NCI-H1417 treated with DMSO at 0.1 percent for 48 hours (cell line): ENCODE results near the gene ZCCHC13.
A peak's percentile ranks its signal among the peaks of the same experiment; 100 is the strongest.
"Not testable (repeated sequence)": the region's sequence is repeated elsewhere in the genome, so short reads cannot be mapped to it uniquely, and the experiment has no call there.

Experiments used
- DNase-seq: peaks from one replicate; lab custom pipeline; 2025; lab: John Stamatoyannopoulos, UW

The ZCCHC13 gene

DNA sequence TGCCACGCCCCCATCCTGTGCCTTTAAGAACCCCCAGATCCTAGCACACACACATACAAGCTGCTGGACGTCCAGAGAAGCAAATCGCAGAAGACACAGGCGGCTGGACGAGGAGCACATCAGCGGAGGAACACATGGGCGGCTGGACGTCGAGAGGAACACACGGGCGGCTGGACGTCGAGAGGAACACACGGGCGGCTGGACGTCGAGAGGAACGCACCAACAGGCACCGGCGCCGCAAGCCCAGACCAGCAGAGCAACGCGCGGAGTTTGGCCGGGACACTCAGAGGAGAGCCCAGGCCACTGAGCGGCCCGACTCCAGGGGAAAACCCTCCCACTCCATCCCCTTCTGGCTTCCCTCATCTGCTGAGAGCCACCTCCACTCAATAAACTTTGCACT is 17.2 kb downstream of the ZCCHC13 start:
- no peak for DNase-seq

DNA sequence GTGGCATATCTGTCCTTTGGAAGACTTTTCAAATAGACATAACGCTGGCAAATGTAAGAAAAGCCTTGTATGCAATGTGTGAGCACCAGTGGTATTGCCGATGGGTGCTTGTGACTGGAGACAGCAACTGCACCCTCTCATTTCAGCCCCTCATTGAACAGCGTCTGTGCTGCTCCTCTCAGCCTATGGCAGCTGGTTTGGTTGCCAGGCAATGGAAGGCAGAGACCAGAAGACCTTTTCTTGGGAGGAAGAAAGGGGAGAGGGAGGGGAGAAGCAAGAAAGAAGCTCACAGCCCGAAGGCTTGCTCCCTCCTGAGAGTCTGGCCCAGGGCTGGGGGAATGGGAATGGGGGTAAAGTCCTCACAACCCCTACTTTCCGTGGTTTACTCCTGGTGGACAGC is 20.2 kb downstream of the ZCCHC13 start:
- DNase-seq: no peak

GRCh38 chrX:74325130-74326059 is 21.4 kb downstream of the ZCCHC13 start:
- peak; percentile 50 for DNase-seq

- no peak for DNase-seq
These were observed 34.9 kb downstream of the ZCCHC13 start for GRCh38 chrX:74338852-74339251.

GRCh38 chrX:74340051-74340450 is 36.1 kb downstream of the ZCCHC13 start:
- DNase-seq: no peak

- DNase-seq: not testable (repeated sequence)
These were observed 38.2 kb downstream of the ZCCHC13 start for GRCh38 chrX:74342211-74342610.

DNA sequence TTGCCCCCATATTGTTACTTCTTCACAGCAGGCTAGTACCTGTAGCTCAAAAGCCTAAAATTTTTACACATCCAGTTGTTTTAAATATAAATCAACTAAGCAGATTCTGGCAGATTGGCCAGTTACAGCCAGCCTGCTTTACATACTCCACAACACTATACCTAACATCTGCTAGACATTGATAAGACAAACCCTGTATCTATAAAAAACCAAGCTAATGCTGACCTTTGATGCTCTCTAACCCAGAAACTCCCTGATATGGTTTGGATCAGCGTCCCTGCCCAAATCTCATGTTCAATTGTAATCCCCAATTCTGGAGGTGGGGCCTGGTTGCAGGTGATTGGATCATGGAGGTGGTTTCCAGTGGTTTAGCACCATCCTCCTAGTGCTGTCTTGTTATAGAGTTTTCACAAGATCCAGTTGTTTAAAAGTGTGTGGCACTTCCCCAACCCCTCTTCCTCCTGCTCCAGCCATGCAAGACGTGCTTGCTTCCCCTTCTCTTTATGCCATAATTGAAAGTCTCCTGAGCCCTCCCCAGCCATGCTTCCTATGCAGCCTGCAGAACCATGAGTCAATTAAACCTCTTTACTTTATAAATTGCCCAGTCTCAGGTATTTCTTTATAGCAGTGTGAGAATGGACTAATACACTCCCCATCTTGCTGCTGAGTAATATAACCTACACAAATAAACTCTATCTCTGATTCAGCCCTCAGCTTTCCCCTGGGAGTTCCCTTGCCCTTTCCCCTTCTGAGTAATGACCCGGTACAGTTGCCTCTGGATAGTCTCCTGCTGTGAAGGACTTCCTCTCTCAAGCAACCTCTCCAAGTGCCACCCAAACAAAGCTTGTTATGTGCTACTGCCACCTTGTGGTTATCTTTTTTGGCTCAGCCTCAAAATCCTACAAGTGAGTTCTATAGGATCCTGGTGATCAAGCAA is 39.6 kb downstream of the ZCCHC13 start:
- DNase-seq: peak; percentile 74

DNA sequence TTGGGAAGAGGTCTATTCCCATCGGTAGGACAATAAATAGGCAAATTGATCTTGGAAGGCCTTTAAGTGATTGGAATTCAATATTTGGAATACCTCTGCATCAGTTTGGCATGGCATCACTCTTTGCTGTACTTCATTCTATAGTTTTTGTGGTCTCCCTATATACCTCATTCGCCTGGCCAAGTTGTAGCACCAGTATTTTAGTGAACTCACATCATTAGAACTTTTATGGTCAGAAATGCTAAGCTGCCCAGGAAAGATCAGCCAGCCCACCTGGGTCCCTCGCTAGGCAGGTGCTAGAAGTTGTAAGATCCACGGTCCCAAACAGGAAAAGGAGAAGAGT is 40.3 kb downstream of the ZCCHC13 start:
- DNase-seq: no peak

DNA sequence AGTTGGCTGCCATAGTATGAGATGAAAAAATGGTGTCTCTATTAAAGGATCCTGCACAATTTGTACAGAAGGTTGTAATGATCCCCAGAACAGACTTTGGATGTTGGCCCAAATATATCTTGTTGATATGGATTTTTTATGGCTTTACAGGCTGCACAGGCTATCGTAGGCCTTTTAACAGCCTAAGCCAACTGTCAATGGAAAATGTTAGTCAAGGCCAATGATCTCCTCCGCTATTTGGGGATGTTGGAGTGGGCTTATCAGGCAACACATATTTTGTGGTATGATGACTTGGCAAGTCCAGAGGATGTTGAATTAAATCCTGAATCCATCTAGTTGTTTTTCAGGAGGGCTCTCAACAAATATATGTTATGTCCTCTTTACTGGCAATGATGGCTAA is 42.1 kb downstream of the ZCCHC13 start:
- DNase-seq: no peak

GRCh38 chrX:74349387-74349786 is 45.4 kb downstream of the ZCCHC13 start:
- DNase-seq: no peak

GRCh38 chrX:74351760-74352159 is 47.8 kb downstream of the ZCCHC13 start:
- DNase-seq: no peak

DNA sequence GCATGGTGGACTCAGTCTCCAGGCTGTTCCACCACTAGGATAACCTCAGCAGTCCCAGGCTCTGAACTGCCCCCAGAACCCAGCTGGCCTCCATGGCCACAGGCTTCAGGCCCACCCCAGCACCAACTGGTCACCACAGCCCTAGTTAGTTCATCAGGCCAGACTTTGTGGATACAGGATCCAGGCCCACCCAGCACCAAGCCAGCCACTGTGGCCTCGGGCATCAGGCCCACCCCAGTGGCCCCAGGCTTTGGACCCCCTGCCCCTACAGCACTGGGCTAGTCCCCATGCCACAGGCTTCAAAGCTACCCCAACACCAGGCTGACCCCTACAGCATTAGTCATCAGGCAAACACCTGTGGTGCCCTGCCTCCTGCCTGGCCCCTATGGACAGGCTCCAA is 50.0 kb downstream of the ZCCHC13 start:
- no peak for DNase-seq
